Raji (cell line): ENCODE measurements around the gene TANC1.

Source experiments
- POLR2A ChIP-seq: IDR thresholded peaks from 2 replicates; pipeline ENCODE4 v1.6.1; 2011; ENCODE audit warnings: low read depth, low read length, control low read depth; ENCODE audit not compliant: insufficient read depth

Gene TANC1

DNA sequence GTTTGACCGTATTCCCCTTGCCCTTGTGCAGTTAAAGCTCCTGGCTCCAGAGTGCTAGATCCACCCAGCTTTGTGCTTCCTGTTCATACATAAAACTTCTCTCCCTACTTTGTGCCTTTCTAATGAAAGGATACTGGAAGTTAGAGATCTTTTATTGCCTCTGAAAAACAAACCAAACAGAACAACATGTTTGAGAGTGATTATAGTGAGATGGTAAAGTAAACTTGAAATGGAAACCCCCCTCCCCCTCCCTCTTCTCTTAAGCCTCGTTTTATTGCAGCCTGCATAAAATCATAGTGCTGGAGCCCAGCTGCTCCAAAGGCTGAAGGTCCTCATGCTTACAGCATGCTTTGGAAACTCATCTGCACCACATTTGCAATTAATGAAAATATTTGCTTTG lies 125.1 kb downstream of the TANC1 start:
- TF ChIP-seq POLR2A, result no peak

DNA sequence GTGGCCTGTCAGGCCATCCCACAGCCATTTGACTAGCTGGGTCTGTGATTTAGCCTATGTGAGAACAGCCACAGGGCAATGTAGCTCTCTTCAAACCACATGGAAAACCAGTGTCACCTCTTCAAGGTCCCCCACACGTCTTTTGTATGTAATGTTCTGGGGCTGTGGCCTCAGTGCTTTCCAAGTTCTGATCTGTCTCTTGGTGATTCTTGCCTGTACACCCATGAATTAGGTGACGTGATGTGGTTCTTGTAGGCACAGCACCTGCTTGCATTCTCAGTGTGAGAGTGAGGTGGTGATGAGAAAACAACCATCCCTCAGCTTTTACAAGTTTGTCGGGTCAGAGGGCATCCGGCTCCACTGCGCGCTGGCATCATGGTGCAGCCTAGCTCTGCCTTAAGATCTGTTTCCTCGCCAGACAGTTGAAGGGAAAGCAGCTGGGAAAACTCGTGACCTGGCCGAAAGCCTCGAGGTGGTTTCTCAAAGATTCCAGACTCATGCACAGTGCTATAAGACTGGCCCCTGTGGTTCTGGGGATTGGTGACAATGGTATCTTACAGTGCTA lies 125.8 kb downstream of the TANC1 start:
- no peak for TF ChIP-seq POLR2A

DNA sequence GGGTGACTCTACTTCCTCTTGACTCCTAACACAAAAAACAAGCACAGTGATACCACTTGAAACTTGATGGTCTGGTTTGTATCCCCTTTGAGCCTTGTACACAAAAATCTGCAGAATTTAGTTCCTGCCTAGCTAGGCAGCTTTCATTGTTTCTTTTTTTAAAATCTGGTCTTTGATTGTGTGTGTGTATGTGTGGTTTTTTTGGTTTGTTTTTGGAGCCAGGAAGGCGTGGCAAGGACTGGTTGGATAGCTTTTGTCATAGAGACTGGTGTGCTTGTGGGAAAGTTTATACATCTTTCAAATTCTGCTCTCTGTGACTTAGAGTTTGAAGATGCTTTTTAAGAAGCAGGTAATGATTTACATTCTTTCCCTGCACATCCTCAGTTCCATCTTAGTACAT lies 127.4 kb downstream of the TANC1 start:
- no peak for TF ChIP-seq POLR2A

DNA sequence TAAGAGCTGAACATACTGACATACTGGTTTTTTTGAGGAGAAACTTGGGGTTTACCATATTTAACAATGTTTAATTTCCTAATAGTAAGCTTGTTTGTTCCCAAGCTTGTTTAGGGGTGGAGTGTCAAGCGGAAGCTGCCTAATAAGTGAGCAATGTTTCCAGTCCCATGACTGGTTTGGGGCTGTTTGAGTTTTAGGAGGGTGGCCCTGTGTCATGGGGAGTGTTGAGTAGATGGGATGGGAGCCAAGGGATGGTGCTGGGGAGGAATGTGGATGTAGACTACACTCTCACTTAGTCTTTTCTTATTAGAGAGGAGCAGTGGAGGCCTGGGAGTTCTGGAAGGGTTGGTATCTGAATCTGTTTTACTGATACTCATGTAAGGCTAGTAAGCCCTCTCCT lies 128.5 kb downstream of the TANC1 start:
- no peak for TF ChIP-seq POLR2A

DNA sequence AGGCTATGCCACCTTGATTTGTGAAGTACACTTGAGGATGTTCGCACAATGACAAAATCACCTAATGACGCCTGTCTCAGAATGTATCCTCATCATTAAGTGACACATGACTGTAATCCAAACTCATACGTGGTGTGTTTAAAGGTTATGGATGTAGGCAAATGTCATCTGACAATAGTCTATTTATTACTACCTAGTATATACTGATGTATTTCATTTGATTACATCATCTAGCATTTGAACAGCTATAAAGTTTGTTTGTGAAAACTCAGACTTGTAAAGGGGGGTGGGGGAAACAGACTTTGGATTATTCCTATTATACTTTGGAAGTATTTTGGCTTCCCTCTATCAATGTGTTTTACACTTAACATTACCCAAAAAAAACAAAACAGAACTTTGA lies 129.9 kb downstream of the TANC1 start:
- TF ChIP-seq POLR2A, result no peak

DNA sequence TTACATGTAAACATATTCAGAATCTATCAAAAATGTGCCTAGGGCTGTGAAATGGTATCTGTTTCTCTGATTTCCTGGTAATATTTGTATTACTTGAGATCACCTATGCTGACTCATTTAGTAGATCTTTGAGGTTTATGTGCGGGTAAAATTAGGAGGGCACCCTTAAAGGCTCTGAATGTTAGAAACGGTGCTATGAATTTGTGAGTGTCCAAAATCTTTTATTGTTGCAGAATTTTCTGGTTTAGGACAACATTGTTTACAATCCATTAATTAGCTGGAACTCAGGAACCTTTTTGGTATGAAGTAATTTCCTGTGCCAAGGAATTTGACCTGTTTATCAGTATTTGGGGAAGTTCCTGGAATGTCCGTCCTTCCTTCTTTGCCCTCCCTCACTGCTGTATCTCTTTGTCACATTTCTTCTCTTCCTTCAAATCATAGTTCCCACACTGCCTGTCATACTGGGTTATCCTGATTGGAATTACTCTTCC lies 130.5 kb downstream of the TANC1 start:
- no peak for TF ChIP-seq POLR2A

DNA sequence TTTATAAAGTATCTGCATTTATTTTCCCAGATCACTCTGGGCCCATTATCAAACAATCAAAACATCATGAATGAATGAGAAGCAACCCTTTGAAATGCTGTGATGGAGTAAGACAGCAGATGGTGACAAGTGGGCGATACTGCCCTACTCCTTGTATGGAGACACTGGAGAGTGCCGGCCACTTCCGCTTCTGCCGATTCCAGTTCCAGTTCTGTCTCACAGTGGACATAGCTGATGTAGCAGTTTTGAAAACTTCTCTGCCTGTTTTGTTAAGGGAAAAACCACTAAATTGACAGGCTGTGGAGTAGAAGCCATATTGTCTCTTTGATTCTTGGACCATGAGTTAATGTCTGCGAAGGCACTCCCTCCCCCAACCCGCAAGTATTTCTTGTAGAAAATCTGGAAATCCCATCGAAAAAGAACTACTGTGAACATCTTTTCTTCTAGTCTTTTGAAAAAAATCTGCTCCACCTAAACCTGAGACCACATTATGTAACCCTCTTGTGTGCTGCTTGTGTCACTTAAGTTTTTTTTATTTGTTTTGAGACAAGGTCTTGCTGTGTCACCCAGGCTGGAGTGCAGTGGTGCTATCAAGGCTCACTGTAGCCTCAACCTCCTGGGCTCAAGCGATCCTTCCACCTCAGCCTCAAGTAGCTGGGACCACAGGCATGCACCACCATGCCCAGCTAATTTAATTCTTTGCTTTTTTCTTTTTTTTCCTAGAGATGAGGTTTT lies 133.5 kb downstream of the TANC1 start:
- TF ChIP-seq POLR2A, result no peak

DNA sequence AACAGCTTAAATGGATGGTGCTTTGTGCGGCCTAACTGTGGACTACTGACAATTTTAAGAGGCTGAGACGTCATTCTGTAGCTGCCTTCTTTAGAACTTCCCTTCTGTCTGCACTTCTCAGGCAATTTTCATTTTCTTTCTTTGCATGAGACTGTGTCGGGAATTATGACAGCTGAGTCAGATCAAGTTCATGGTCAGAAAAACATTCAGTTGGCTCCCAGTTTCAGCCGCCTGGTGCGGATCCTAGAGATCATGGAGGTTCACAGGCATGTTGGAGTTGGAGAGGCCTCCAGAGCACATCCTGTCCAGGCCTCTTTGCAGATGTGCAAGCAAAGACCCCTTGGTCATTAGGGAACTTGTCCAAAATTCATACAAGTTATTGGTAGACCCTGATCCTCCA lies 135.0 kb downstream of the TANC1 start:
- TF ChIP-seq POLR2A, result no peak

DNA sequence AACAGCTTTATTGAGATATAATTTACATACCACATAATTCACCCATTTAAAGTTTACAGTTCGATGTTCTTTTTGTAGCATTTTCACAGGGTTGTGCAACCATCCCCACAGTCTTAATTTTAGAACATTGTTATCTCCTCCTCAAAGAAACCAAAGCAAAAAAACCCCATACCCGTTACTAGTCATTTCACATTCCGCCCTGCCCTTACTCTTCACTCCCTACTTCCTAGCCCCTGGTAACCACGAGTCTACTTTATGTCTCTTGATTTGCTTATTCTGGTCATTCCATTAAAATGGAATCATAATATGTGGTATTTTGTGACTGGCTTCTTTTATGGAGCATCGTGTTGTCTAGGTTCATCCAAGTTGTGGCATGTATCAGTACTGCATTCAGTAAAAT lies 137.7 kb downstream of the TANC1 start:
- TF ChIP-seq POLR2A, result no peak

DNA sequence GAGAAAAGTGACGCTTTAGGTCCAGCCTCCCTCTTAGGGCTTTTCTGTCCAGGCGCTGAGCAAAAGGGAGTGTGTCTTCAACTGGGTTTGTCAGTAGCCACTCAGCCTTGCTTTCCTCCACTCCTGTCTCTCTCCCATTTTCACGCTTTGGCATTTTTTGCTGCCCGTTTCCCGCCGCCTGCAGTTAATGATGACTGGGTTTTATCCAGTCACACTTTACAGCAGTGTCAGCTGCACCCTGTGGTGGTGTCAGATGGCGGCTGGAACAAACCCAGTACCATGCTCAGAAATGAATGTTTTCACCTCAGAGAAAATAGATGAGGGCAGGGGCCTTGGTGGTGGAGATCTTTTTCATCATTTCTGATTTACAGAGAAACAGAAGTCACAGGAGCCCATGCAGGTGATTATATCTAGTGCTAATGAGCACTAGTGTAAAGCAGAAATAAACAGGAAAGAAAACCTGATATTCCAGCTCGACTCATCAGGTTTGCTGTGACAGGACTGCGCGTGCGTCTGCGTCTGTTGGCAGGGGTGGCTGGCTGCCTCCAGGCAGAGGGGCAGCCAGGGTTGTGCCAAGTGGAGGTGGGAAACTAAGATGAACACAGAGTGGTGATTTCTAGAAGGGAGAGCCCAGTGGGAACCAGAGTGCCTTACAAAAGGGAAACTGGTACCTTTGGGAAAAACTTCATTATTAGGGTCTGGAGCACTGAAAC lies 139.9 kb downstream of the TANC1 start:
- no peak for TF ChIP-seq POLR2A

DNA sequence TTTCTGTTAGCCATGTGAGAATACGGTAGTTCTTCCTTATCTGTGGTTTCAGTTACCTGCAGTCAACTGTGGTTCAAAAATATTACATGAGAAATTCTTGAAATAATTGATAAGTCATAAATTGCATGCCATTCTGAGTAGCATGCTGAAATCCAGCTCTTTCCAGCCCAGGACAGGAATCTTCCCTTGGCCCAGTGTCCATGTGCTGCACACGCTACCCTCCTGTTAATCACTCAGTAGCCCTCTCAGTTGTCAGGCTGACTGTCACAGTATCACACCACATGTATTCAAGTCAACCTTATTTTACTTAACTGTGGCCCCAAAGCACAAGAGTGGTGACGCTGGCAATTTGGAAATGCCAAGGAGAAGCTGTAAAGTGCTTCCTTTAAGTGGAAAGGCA lies 141.1 kb downstream of the TANC1 start:
- no peak for TF ChIP-seq POLR2A

DNA sequence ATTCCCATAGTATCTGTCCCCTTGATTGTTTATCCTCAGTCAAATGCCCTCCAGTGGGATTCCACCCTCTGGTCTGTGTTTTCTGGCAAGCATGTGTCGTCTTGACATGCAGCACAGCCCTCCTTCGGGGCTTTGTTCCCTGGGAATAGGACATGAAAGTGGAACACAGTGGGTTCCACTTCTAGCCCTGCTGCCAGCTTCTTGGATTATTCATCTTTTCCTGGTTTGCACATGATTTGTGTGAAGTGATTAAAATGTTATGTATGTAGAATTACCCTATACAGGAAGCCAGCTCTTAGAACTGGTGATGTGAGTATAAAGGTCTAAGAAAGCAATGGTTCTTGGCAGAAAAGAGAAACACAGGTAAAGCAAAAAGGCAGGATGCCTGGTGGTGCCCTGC lies 142.3 kb downstream of the TANC1 start:
- TF ChIP-seq POLR2A, result no peak

DNA sequence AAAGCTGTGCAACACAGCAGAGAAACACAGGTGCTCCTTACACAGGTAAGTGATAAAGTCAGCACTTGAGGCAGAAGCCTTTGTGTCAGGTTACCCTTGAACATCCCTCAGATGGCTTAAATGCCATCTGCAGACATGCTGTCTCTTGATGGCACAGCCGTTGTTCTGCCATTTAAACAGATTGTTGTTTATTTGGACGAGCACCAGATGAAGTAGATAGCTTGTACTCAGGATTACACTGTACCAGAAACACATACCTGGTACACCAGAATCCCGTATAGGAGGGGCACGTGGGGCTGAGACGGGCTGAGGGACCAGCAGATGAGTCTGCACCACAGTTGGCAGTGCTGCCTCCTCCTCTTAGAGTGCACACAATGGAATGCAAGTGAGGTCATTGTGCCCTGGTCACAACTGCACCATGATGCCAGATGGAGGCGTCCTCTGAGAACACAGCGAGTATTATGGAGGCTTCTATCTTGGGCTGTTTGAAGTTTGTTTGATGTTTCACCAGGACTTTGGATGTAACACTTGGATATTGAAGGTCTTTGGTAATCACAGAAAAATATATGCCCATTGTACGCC lies 143.0 kb downstream of the TANC1 start:
- no peak for TF ChIP-seq POLR2A

DNA sequence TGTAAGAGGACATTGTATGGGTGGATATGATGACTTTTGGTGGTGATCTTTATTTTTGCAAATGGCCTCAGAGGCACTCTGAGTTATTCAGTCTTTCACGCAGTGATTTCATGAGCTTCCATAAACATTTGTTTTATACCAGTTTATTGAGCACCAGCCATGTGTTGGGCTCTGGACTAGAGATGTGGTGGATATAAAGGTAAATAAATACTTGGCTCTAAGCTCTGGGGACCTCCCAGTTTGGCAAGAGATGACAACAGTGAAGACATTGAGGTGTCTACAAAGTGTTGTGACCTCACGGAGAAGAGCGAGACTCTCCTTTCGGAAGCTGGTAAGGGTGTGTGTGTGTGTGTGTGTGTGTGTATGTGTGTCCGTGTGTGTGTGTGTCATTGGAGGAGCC lies 146.4 kb downstream of the TANC1 start:
- no peak for TF ChIP-seq POLR2A

DNA sequence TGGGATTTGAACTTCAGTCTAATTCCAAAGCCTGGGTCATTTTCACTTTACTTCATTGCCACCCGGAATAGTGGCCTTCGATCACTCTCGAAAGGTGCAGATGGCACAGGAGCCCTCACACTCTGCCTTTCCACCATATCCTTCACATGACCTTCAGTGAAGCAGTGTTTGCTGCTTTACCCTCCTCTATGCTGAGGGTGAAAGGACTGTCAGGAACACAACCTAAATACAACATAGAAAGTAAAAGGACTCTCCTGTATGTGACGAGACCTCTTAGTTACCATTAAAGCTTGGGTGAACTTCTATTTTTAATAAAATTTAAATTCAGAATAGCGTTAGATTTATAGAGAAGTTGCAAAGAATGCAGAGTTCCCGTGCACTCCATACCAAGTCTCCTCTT lies 148.5 kb downstream of the TANC1 start:
- TF ChIP-seq POLR2A, result no peak

DNA sequence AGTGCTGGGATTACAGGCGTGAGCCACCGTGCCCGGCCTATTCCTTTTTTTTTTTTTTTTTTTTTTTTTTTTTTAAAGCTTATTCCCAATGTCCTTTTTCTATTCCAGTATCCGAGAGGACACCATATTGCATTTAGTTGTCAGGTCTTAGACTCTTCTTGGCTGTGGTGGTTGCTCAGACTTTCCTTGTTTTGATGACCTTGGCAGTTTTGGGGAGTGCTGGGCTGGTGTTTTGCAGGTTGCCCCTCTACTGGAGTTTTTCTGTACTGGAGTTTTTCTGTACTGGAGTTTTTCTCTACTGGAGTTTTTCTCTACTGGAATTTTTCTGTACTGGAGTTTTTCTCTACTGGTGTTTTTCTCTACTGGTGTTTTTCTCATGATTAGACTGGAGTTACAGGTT lies 149.2 kb downstream of the TANC1 start:
- no peak for TF ChIP-seq POLR2A
